Measurements from ENCODE around the gene APBB2.

The APBB2 gene

DNA sequence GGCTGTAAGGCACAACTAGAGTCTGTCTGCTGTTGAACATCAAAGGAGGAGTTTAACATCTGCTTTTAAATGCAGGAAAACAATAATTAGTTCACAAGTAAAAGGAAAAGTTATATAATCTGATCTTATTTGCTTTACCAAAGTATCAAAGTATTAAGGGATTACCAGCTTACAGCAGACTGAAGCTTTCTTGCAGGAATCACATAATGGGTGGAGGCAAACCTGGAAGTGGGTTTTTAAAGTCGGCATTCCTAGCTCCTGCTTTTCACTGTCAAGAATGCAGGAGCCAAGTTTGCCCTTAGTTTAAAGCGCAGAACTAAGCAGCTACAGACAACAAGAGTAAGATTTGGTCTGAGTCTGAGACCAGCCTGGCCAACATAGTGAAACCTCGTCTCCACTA, 122.2 kb downstream of the APBB2 start:
- ChIA-PET POLR2A (no interaction called here), CTCF (interaction anchor here (0.9 to 1.6 kb wide), 2 partner anchors 23 kb away, joined by 3 to 4 read pairs; no protein-coding TSS in a partner anchor)
- DNase-seq (ENCODE audit: extremely low spot score), result no peak
- TF ChIP-seq, protein P1, sequence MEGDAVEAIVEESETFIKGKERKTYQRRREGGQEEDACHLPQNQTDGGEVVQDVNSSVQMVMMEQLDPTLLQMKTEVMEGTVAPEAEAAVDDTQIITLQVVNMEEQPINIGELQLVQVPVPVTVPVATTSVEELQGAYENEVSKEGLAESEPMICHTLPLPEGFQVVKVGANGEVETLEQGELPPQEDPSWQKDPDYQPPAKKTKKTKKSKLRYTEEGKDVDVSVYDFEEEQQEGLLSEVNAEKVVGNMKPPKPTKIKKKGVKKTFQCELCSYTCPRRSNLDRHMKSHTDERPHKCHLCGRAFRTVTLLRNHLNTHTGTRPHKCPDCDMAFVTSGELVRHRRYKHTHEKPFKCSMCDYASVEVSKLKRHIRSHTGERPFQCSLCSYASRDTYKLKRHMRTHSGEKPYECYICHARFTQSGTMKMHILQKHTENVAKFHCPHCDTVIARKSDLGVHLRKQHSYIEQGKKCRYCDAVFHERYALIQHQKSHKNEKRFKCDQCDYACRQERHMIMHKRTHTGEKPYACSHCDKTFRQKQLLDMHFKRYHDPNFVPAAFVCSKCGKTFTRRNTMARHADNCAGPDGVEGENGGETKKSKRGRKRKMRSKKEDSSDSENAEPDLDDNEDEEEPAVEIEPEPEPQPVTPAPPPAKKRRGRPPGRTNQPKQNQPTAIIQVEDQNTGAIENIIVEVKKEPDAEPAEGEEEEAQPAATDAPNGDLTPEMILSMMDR (IDR thresholded peaks at IDR 0.05; ENCODE audit: control extremely low read depth, extremely low read depth, low read depth, missing control alignments), result no peak

- CTCF ChIA-PET, result interaction anchor here (1.3 to 1.9 kb wide), 2 partner anchors 8 to 157 kb away, joined by 3 to 6 read pairs; no protein-coding TSS in a partner anchor
- TF ChIP-seq, protein P1 (IDR thresholded peaks at IDR 0.05; ENCODE audit: control extremely low read depth, extremely low read depth, low read depth, missing control alignments), result no peak
- DNase-seq (ENCODE audit: extremely low spot score), result no peak
- POLR2A ChIA-PET, result no interaction called here
Measured at GRCh38 chr4:41081847-41082246, 132.5 kb downstream of the APBB2 start.

GRCh38 chr4:41080976-41081375, 133.4 kb downstream of the APBB2 start:
- DNase-seq (ENCODE audit: extremely low spot score), result no peak
- ChIA-PET CTCF (interaction anchor here (1.3 to 1.9 kb wide), 3 partner anchors 9 to 156 kb away, joined by 3 to 6 read pairs (median 5); no protein-coding TSS in a partner anchor), POLR2A (no interaction called here)
- TF ChIP-seq, protein P1 (IDR thresholded peaks at IDR 0.05; ENCODE audit: control extremely low read depth, extremely low read depth, low read depth, missing control alignments), result no peak

DNA sequence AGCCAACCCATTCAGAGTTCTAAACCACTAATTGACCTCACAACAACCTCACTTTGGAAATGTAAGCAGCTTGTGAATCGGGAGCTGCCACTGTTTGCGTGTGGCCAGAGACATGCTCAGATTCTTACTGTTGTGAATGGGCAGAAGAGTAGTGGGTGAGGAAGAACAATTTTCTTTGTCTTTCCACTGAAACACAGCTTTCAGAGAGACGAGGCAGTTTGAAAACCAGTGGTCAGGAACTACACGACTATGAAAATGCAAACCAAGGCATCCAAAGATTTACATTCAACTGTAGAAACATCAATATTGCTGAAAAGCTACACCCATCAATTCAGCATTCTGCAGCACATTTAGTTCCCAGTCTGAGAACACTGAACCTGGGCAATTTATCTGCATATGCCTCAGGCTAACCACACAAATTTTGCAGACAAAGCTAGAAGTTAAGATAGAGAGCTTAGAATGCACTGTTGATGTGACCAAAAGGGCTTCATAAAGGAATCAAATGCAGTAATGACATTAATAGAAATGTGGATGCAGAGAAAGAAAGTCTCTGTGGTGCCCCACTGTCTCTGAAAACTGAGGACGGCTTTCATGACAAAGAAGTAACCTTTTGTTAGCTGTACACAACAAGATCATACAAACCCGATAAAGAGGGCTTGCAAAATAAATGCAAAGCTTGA, 134.3 kb downstream of the APBB2 start:
- no peak for DNase-seq (ENCODE audit: extremely low spot score)
- POLR2A ChIA-PET, result interaction anchor here (1.1 kb wide), 1 partner anchor 63 kb away, joined by 3 read pairs; no protein-coding TSS in a partner anchor
- TF ChIP-seq, protein P1 (IDR thresholded peaks at IDR 0.05; ENCODE audit: control extremely low read depth, extremely low read depth, low read depth, missing control alignments), result no peak
- CTCF ChIA-PET, result interaction anchor here (1.1 to 1.9 kb wide), 4 partner anchors 8 to 100 kb away, joined by 3 to 6 read pairs (median 4); no protein-coding TSS in a partner anchor

- TF ChIP-seq, protein P1 (IDR thresholded peaks at IDR 0.05; ENCODE audit: control extremely low read depth, extremely low read depth, low read depth, missing control alignments), result no peak
- DNase-seq (ENCODE audit: extremely low spot score), result no peak
- CTCF ChIA-PET, result interaction anchor here (0.9 to 2.6 kb wide), 3 partner anchors 10 to 15 kb away, joined by 3 to 5 read pairs (median 4); no protein-coding TSS in a partner anchor
- POLR2A ChIA-PET, result no interaction called here
Measured at GRCh38 chr4:41077628-41078027, 136.7 kb downstream of the APBB2 start.

GRCh38 chr4:41076481-41076880, 137.9 kb downstream of the APBB2 start:
- TF ChIP-seq, protein P1 (IDR thresholded peaks at IDR 0.05; ENCODE audit: control extremely low read depth, extremely low read depth, low read depth, missing control alignments), result no peak
- ChIA-PET CTCF (interaction anchor here (0.6 to 1.7 kb wide), 2 partner anchors 13 to 97 kb away, joined by 3 to 4 read pairs; no protein-coding TSS in a partner anchor), POLR2A (no interaction called here)
- DNase-seq (ENCODE audit: extremely low spot score), result no peak

Measured in GM10248 (cell line).